ENCODE data around the gene PDLIM4.

DNA sequence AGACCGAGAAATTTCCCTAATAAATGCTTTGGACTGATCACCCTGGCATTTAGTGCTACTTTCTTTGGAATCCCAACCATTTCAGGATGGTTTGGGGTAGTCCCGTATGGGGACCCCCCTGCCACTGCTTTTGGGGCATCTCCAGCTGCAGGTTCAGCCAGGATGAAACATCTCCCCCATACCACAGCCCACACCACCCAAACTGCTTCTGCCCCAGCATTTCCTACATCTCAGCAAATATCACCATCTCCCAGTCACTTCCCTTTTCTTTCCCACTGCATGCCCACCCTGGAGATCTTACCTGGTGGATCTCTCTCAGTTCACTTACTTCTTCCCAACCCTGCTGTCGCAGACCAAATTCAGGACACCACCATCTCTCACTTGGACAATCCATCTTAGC lies 25.0 kb upstream of the PDLIM4 start:
- no peak for TF ChIP-seq POLR2AphosphoS5 (IDR thresholded peaks at IDR 0.05; ENCODE audit: low read depth, low read length)
- no peak for TF ChIP-seq SIN3A (IDR thresholded peaks at IDR 0.05; ENCODE audit: borderline replicate concordance, insufficient read depth, low read length)
